HEK293 (cell line): Measurements from ENCODE around the gene TCF7.

Experiments used
- EGR2 ChIP-seq: fragments of 450-650 bp; formaldehyde crosslinking; IDR thresholded peaks from 2 replicates; pipeline ENCODE4 v1.5.1; 2016; ENCODE audit warnings: low read depth, missing biosample characterization, missing genetic modification characterization
- REPIN1 ChIP-seq: fragments of 450-650 bp; formaldehyde crosslinking; IDR thresholded peaks from 2 replicates; pipeline ENCODE4 v1.5.1; 2017; ENCODE audit warnings: missing biosample characterization, missing genetic modification characterization, low read depth
- ZNF132 ChIP-seq: fragments of 450-650 bp; formaldehyde crosslinking; IDR thresholded peaks from 2 replicates; pipeline ENCODE4 v1.5.1; 2017; ENCODE audit warnings: missing biosample characterization, missing genetic modification characterization, borderline replicate concordance
- ZNF16 ChIP-seq: fragments of 450-650 bp; formaldehyde crosslinking; IDR thresholded peaks from 2 replicates; pipeline ENCODE4 v1.5.1; 2016; ENCODE audit warnings: low read depth, missing biosample characterization, missing genetic modification characterization
- ZNF24 ChIP-seq: fragments of 450-650 bp; formaldehyde crosslinking; IDR thresholded peaks from 2 replicates; pipeline ENCODE4 v1.5.1; 2016; ENCODE audit warnings: missing biosample characterization, missing genetic modification characterization
- ZNF292 ChIP-seq: fragments of 450-650 bp; formaldehyde crosslinking; IDR thresholded peaks from 2 replicates; pipeline ENCODE4 v1.5.1; 2016; ENCODE audit warnings: low read depth, missing biosample characterization, missing genetic modification characterization, borderline replicate concordance
- ZNF311 ChIP-seq: fragments of 450-650 bp; formaldehyde crosslinking; IDR thresholded peaks from 2 replicates; pipeline ENCODE4 v1.5.1; 2017; ENCODE audit warnings: missing biosample characterization, missing genetic modification characterization, borderline replicate concordance
- ZNF324 ChIP-seq: fragments of 450-650 bp; formaldehyde crosslinking; IDR thresholded peaks from 2 replicates; pipeline ENCODE4 v1.5.1; 2016; ENCODE audit warnings: missing biosample characterization, missing genetic modification characterization
- ZNF585B ChIP-seq: fragments of 450-650 bp; formaldehyde crosslinking; IDR thresholded peaks from 2 replicates; pipeline ENCODE4 v1.5.1; 2016; ENCODE audit warnings: missing biosample characterization, missing genetic modification characterization
- ZNF600 ChIP-seq: fragments of 450-650 bp; formaldehyde crosslinking; IDR thresholded peaks from 2 replicates; pipeline ENCODE4 v1.5.1; 2016; ENCODE audit warnings: missing biosample characterization, missing genetic modification characterization
- ZNF623 ChIP-seq: fragments of 450-650 bp; formaldehyde crosslinking; IDR thresholded peaks from 2 replicates; pipeline ENCODE4 v1.5.1; 2016; ENCODE audit warnings: missing biosample characterization, missing genetic modification characterization
- ZNF654 ChIP-seq: fragments of 450-650 bp; formaldehyde crosslinking; IDR thresholded peaks from 2 replicates; pipeline ENCODE4 v1.5.1; 2016; ENCODE audit warnings: low read depth, missing biosample characterization, missing genetic modification characterization
- ZNF670 ChIP-seq: fragments of 450-650 bp; formaldehyde crosslinking; IDR thresholded peaks from 2 replicates; pipeline ENCODE4 v1.5.1; 2016; ENCODE audit warnings: missing biosample characterization, missing genetic modification characterization, low read depth
- TF ChIP-seq, protein P1 (sequence below): fragments of 450-650 bp; formaldehyde crosslinking; IDR thresholded peaks from 2 replicates; pipeline ENCODE4 v1.5.1; 2016; ENCODE audit warnings: missing biosample characterization, missing genetic modification characterization
- TF ChIP-seq, protein P2 (sequence below): fragments of 450-650 bp; formaldehyde crosslinking; IDR thresholded peaks from 2 replicates; pipeline ENCODE4 v1.5.1; 2016; ENCODE audit warnings: missing biosample characterization, missing genetic modification characterization
- TF ChIP-seq, protein P3 (sequence below): sonication (generic); formaldehyde crosslinking; IDR thresholded peaks from 2 replicates; pipeline ENCODE4 v1.8.1; 2022; ENCODE audit warnings: mild to moderate bottlenecking, moderate library complexity, missing genetic modification reagents
- TF ChIP-seq, protein P4 (sequence below): fragments of 450-650 bp; formaldehyde crosslinking; IDR thresholded peaks from 2 replicates; pipeline ENCODE4 v1.5.1; 2016; ENCODE audit warnings: missing biosample characterization, missing genetic modification characterization
- TF ChIP-seq, protein P5 (sequence below): fragments of 450-650 bp; formaldehyde crosslinking; IDR thresholded peaks from 2 replicates; pipeline ENCODE4 v1.5.1; 2016; ENCODE audit warnings: missing biosample characterization, missing genetic modification characterization, borderline replicate concordance
- TF ChIP-seq, protein P6 (sequence below): fragments of 450-650 bp; formaldehyde crosslinking; conservative IDR thresholded peaks from 2 replicates; pipeline ENCODE4 v1.5.1; 2016; ENCODE audit warnings: low read depth, missing biosample characterization, missing genetic modification characterization
- TF ChIP-seq, protein P7 (sequence below): fragments of 450-650 bp; IDR thresholded peaks from 2 replicates; pipeline ENCODE4 v1.5.1; 2018; ENCODE audit warnings: missing biosample characterization, mild to moderate bottlenecking, missing genetic modification characterization

The TCF7 gene

DNA sequence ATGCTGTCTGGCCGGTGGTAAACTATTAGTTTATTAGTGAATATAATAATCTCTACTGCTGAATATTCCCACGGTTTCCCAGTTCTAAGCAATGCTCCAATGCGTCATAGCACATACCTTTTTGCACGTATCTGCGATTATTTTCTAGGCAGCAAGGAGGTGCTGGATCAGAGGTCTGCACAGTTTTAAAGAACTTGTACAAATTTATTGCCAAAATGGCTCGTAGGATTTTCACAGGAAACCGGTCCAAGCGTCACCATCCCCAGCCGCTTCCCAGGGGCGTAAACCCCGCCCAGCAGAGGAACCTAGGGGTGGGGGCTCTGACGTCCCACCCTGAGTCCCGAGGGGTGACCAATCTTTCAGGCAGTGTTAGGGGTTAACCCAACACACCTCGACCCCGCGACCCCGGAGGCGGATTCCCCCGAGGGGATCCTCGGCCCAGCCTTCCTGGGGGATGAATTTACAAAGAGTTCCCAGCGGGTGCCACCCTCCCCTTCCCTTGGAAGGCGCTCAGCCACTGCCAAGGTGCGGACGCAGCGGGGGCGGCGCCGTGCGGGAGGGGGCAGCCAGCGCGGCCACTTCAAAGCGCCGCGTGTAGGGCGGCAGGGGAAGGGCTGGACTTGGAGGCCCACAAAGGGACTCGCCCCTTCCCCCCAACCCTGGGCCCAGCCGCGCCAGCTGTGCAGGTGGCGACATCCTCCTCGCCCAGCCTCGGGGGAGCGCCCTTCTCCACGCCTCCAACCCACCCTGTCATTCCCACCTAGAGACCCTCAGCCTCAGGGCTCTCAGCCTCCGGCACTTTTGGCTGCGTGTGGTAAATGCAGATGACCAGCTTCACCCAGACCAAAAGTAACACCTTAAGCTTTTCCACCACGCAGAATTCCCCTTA is 43.5 kb upstream of the TCF7 start (continued):
- TF ChIP-seq, protein P1, sequence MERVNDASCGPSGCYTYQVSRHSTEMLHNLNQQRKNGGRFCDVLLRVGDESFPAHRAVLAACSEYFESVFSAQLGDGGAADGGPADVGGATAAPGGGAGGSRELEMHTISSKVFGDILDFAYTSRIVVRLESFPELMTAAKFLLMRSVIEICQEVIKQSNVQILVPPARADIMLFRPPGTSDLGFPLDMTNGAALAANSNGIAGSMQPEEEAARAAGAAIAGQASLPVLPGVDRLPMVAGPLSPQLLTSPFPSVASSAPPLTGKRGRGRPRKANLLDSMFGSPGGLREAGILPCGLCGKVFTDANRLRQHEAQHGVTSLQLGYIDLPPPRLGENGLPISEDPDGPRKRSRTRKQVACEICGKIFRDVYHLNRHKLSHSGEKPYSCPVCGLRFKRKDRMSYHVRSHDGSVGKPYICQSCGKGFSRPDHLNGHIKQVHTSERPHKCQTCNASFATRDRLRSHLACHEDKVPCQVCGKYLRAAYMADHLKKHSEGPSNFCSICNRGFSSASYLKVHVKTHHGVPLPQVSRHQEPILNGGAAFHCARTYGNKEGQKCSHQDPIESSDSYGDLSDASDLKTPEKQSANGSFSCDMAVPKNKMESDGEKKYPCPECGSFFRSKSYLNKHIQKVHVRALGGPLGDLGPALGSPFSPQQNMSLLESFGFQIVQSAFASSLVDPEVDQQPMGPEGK (tag by site-specific recombination), result peak; percentile 89
- TF ChIP-seq ZNF623 (no peak), ZNF600 (tag by site-specific recombination) (no peak; the same call in 1 of the 2 replicates), REPIN1 (no peak), EGR2 (tag by site-specific recombination) (peak; percentile 86), ZNF16 (tag by site-specific recombination) (no peak), ZNF585B (no peak), ZNF132 (no peak), ZNF24 (tag by site-specific recombination) (no peak), ZNF311 (tag by site-specific recombination) (no peak), ZNF670 (no peak), ZNF292 (tag by site-specific recombination) (no peak), ZNF324 (no peak), ZNF654 (tag by site-specific recombination) (no peak)
- TF ChIP-seq, protein P2, sequence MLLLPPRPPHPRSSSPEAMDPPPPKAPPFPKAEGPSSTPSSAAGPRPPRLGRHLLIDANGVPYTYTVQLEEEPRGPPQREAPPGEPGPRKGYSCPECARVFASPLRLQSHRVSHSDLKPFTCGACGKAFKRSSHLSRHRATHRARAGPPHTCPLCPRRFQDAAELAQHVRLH, result no peak
- TF ChIP-seq, protein P3, sequence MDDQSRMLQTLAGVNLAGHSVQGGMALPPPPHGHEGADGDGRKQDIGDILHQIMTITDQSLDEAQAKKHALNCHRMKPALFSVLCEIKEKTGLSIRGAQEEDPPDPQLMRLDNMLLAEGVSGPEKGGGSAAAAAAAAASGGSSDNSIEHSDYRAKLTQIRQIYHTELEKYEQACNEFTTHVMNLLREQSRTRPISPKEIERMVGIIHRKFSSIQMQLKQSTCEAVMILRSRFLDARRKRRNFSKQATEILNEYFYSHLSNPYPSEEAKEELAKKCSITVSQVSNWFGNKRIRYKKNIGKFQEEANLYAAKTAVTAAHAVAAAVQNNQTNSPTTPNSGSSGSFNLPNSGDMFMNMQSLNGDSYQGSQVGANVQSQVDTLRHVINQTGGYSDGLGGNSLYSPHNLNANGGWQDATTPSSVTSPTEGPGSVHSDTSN, result peak; percentile 78; the same call in 1 of the 2 replicates
- TF ChIP-seq, protein P4, sequence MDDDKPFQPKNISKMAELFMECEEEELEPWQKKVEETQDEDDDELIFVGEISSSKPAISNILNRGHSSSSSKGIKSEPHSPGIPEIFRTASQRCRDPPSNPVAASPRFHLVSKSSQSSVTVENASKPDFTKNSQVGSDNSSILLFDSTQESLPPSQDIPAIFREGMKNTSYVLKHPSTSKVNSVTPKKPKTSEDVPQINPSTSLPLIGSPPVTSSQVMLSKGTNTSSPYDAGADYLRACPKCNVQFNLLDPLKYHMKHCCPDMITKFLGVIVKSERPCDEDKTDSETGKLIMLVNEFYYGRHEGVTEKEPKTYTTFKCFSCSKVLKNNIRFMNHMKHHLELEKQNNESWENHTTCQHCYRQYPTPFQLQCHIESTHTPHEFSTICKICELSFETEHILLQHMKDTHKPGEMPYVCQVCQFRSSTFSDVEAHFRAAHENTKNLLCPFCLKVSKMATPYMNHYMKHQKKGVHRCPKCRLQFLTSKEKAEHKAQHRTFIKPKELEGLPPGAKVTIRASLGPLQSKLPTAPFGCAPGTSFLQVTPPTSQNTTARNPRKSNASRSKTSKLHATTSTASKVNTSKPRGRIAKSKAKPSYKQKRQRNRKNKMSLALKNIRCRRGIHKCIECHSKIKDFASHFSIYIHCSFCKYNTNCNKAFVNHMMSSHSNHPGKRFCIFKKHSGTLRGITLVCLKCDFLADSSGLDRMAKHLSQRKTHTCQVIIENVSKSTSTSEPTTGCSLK (tag by site-specific recombination), result no peak
- TF ChIP-seq, protein P5, sequence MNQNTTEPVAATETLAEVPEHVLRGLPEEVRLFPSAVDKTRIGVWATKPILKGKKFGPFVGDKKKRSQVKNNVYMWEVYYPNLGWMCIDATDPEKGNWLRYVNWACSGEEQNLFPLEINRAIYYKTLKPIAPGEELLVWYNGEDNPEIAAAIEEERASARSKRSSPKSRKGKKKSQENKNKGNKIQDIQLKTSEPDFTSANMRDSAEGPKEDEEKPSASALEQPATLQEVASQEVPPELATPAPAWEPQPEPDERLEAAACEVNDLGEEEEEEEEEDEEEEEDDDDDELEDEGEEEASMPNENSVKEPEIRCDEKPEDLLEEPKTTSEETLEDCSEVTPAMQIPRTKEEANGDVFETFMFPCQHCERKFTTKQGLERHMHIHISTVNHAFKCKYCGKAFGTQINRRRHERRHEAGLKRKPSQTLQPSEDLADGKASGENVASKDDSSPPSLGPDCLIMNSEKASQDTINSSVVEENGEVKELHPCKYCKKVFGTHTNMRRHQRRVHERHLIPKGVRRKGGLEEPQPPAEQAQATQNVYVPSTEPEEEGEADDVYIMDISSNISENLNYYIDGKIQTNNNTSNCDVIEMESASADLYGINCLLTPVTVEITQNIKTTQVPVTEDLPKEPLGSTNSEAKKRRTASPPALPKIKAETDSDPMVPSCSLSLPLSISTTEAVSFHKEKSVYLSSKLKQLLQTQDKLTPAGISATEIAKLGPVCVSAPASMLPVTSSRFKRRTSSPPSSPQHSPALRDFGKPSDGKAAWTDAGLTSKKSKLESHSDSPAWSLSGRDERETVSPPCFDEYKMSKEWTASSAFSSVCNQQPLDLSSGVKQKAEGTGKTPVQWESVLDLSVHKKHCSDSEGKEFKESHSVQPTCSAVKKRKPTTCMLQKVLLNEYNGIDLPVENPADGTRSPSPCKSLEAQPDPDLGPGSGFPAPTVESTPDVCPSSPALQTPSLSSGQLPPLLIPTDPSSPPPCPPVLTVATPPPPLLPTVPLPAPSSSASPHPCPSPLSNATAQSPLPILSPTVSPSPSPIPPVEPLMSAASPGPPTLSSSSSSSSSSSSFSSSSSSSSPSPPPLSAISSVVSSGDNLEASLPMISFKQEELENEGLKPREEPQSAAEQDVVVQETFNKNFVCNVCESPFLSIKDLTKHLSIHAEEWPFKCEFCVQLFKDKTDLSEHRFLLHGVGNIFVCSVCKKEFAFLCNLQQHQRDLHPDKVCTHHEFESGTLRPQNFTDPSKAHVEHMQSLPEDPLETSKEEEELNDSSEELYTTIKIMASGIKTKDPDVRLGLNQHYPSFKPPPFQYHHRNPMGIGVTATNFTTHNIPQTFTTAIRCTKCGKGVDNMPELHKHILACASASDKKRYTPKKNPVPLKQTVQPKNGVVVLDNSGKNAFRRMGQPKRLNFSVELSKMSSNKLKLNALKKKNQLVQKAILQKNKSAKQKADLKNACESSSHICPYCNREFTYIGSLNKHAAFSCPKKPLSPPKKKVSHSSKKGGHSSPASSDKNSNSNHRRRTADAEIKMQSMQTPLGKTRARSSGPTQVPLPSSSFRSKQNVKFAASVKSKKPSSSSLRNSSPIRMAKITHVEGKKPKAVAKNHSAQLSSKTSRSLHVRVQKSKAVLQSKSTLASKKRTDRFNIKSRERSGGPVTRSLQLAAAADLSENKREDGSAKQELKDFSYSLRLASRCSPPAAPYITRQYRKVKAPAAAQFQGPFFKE (tag by site-specific recombination), result no peak
- TF ChIP-seq, protein P6, sequence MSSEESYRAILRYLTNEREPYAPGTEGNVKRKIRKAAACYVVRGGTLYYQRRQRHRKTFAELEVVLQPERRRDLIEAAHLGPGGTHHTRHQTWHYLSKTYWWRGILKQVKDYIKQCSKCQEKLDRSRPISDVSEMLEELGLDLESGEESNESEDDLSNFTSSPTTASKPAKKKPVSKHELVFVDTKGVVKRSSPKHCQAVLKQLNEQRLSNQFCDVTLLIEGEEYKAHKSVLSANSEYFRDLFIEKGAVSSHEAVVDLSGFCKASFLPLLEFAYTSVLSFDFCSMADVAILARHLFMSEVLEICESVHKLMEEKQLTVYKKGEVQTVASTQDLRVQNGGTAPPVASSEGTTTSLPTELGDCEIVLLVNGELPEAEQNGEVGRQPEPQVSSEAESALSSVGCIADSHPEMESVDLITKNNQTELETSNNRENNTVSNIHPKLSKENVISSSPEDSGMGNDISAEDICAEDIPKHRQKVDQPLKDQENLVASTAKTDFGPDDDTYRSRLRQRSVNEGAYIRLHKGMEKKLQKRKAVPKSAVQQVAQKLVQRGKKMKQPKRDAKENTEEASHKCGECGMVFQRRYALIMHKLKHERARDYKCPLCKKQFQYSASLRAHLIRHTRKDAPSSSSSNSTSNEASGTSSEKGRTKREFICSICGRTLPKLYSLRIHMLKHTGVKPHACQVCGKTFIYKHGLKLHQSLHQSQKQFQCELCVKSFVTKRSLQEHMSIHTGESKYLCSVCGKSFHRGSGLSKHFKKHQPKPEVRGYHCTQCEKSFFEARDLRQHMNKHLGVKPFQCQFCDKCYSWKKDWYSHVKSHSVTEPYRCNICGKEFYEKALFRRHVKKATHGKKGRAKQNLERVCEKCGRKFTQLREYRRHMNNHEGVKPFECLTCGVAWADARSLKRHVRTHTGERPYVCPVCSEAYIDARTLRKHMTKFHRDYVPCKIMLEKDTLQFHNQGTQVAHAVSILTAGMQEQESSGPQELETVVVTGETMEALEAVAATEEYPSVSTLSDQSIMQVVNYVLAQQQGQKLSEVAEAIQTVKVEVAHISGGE (tag by site-specific recombination), result 0 out of 2 replicates have a peak, but pooled peaks have one; percentile 22
- TF ChIP-seq, protein P7, sequence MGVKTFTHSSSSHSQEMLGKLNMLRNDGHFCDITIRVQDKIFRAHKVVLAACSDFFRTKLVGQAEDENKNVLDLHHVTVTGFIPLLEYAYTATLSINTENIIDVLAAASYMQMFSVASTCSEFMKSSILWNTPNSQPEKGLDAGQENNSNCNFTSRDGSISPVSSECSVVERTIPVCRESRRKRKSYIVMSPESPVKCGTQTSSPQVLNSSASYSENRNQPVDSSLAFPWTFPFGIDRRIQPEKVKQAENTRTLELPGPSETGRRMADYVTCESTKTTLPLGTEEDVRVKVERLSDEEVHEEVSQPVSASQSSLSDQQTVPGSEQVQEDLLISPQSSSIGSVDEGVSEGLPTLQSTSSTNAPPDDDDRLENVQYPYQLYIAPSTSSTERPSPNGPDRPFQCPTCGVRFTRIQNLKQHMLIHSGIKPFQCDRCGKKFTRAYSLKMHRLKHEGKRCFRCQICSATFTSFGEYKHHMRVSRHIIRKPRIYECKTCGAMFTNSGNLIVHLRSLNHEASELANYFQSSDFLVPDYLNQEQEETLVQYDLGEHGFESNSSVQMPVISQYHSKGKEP (tag by site-specific recombination), result no peak
